ENCODE measurements around the gene PNMT.

DNA sequence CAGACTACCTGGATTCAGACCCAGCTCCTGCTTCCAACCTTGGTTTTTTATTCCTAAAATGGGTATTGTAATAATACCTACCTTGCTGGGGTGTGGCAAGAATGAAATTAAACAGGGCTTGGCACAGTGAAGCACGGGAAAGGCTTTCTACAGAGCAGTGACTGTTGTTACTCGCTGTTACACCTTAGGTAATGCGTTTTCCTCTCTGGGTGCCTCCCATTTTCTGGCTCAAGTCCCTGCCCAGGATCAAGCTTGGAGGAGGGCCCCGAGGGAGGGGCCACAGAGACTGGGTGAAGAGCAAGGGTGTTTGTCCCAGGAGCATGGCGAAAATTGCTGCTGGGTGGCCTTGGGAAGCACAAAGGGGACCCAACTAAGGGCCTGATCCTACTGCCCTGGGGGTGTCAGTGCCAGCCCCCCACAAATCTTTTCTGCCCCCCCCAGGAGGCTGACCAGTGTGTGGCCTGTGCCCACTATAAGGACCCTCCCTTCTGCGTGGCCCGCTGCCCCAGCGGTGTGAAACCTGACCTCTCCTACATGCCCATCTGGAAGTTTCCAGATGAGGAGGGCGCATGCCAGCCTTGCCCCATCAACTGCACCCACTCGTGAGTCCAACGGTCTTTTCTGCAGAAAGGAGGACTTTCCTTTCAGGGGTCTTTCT lies 48.8 kb downstream of the PNMT start:
- TF ChIP-seq BHLHE40 (IDR thresholded peaks at IDR 0.05; ENCODE audit: borderline replicate concordance) (no peak), SP1 (IDR thresholded peaks at IDR 0.05) (no peak), FOXA1 (IDR thresholded peaks at IDR 0.05) (no peak), SUZ12 (IDR thresholded peaks at IDR 0.05) (no peak), FOXM1 (IDR thresholded peaks at IDR 0.05; ENCODE audit: borderline replicate concordance) (no peak), LEF1 (IDR thresholded peaks at IDR 0.05; ENCODE audit: borderline replicate concordance) (no peak), TARDBP (IDR thresholded peaks at IDR 0.05) (no peak)
